HG02588 (cell line): Measurements from ENCODE around the gene MYH16.
"Not testable (repeated sequence)": the region's sequence is repeated elsewhere in the genome, so short reads cannot be mapped to it uniquely, and the experiment has no call there.

Source experiments
- ATAC-seq: cut with Tn5 transposase; IDR thresholded peaks from one replicate; pipeline ENCODE4 v1.9.1; 2021; ENCODE audit warnings: mild to moderate bottlenecking, moderate library complexity; ENCODE audit not compliant: unreplicated experiment

The MYH16 gene

DNA sequence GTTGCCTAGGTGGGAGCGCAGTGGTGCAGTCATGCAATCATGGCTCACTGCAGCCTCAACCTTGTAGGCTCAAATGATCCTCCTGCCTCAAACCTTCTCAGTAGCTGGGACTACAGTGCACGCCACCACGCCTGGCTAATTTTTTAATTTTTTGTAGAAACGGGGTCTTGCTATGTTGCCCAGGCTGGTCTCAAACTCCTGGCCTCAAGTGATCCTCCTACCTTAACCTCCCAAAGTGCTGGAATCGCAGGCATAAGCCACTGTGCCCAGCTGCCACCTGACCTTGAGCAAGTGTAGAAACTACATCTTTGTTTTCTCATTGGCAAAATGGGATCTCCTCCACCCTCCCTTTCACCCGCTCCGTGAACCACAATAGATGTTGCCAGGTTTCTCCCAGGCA lies 15.0 kb upstream of the MYH16 start:
- ATAC-seq, result no peak

GRCh38 chr7:99258501-99258900 lies 14.1 kb upstream of the MYH16 start:
- ATAC-seq, result no peak

- no peak for ATAC-seq
These were observed 12.2 kb upstream of the MYH16 start for GRCh38 chr7:99260395-99260794.

GRCh38 chr7:99261646-99262045 lies 11.0 kb upstream of the MYH16 start:
- no peak for ATAC-seq

DNA sequence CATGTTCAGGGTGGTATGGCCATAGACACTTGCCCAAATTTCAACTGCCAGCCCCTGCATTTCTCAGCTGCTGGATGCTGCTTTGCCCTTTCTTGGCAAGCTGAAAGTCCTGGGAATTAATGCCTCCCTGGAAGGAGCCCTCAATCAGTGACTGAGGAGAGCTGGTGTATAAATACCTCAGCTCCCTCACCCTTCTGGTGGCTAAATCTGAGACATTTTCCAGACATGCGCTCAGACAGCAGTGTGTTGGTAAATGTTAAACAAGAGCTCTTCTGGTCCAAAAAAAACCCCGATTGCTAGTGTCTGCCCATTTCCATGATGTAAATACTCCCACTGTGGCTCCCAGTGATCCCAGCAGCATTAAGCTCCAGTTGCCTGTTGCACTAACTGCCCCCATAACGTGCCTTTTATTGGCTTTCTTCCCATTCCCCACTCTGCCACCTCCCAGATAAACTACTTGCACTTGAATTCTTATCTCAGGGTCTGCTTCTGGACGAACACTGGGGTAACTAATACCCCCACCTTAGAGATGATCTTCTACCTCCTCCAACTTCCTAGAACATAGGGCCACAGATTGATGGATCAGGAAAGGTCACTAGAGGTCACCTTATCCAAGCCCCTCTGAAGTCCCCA lies 6.7 kb upstream of the MYH16 start:
- no peak for ATAC-seq

DNA sequence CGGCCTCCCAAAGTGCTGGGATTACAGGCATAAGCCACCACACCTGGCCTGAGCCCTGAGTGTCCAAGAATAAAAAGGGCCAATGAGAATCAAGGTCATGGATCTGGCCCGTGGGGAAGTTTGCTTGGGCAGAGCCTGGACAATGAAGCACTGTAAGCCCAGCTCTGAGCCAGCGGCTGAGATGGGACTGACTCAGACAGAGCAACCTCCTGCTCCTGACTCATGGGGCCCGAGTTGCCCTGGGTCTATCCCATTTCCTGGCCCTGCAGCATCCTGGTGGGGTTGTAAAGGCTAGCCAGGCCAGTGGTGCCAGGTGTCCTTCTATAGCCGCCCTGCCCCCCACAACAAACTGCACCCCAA lies 5.2 kb upstream of the MYH16 start:
- ATAC-seq, result no peak

GRCh38 chr7:99267841-99268576 lies 4.6 kb upstream of the MYH16 start:
- no peak for ATAC-seq

DNA sequence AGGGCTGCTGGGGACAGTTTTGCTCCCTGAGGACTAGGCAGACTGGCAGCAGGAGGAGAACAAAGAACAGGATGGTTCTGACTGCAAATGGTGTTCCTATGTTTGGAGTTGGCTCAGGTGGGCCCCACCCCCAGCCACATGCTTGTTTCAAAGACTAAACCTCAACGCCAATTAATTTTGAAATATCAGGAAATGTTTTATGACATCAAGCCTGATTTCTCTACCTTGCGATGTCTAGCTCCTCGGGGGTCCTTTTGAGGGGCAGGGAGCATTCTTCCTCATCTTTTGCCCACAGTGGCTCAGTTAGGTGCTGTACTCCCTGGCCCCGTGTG lies 4.1 kb upstream of the MYH16 start:
- ATAC-seq, result no peak

GRCh38 chr7:99270702-99271101 lies 1.9 kb upstream of the MYH16 start:
- ATAC-seq, result no peak

DNA sequence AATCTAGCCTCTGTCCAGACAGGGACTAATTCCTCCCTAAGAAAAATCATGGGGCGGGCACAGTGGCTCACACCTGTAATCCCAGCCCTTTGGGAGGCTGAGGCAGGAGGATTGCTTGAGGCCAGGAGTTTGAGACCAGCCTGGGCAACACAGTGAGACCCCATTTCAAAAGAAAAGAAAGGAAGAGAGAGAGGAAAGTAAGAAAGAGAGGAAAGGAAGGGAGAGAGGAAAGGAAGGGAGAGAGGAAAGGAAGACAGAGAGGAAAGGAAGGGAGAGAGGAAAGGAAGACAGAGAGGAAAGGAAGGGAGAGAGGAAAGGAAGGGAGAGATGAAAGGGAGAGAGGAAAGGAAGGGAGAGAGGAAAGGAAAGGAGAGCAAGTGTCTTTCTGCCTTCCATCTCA lies 922 bp downstream of the MYH16 start:
- ATAC-seq, result not testable (repeated sequence)

DNA sequence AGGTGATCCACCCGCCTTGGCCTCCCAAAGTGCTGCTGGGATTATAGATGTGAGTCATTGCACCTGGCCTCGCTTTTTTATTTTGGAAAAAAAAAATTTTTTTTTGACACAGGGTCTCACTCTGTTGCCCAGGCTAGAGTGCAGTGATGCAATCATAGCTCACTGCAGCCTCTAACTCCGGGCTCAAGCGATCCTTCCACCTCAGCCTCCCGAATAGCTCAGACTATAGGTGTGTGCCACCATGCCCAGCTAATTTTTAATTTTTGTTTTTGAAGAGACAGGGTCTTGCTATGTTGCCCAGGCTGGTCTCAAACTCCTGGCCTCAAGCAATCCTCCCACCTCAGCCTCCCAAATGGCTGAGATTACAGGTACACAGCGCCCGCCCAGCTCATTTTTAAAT lies 2.3 kb downstream of the MYH16 start:
- ATAC-seq, result not testable (repeated sequence)

DNA sequence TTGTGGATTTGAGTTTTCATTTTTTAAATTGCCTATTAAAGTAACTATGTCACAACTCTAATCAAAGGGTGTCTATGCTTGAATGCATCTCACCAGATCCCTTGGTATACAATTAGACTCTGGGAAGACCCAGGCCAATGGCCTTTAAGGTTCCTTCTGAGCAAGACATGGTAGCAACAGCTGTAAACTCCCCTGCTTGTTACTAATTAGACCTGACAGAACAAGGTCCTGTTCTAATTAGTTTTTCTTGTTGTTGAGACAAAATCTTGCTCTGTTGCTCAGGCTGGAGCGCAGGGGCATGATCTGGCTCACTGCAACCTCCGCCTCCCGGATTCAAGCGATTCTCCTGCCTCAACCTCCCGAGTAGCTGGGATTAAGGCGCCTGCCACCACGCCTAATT lies 2.9 kb downstream of the MYH16 start:
- ATAC-seq, result no peak

GRCh38 chr7:99278180-99278579 lies 5.5 kb downstream of the MYH16 start:
- no peak for ATAC-seq

- not testable (repeated sequence) for ATAC-seq
These were observed 11.5 kb downstream of the MYH16 start for GRCh38 chr7:99284165-99284564.

GRCh38 chr7:99287779-99288534 lies 15.3 kb downstream of the MYH16 start:
- ATAC-seq, result no peak

DNA sequence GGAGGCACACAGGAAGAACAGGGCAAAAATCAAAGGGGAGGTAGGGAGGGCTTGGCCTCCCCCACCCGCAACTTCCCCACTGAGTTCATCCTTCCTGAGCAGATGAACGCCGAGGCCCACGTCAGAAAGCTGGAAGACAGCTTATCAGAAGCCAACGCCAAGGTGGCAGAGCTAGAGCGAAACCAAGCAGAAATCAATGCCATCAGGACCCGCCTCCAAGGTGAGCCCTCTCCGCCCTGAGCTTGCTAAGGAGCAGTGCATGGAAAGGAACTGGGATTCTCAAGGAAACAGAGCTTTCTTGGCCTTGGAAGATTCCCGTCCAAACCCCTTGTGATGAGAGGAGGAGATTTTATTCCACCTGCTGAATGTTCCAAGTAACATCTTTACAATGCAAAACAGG lies 16.5 kb downstream of the MYH16 start:
- ATAC-seq, result no peak

GRCh38 chr7:99290148-99290547 lies 17.5 kb downstream of the MYH16 start:
- ATAC-seq, result not testable (repeated sequence)

GRCh38 chr7:99290980-99291607 lies 18.5 kb downstream of the MYH16 start:
- ATAC-seq, result no peak

DNA sequence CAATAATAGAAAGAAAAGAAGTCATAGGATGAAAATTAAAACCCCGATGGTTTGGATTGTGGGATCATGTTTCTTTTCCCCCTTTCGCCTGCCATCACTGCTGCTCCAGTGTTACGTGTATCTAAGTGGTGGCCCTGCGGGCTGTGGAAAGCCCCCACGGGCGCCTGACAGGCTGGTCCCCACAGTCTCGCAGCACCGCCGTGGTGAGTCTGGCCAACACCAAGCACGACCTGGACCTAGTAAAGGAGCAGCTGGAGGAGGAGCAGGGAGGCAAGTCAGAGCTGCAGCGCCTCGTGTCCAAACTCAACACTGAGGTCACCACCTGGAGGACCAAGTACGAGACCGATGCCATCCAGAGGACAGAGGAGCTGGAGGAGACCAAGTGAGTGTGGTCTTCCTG lies 19.5 kb downstream of the MYH16 start:
- ATAC-seq, result no peak

GRCh38 chr7:99293167-99293566 lies 20.5 kb downstream of the MYH16 start:
- no peak for ATAC-seq

- no peak for ATAC-seq
These were observed 21.0 kb downstream of the MYH16 start for GRCh38 chr7:99293650-99294049.

- no peak for ATAC-seq
These were observed 23.8 kb downstream of the MYH16 start for GRCh38 chr7:99296471-99296870.
